Epithelial cell of esophagus (primary cell): ENCODE data around the gene ERC2.

Experiments
- DNase-seq: peaks from one replicate; pipeline ENCODE4 v3.0.0; 2010; ENCODE audit warnings: low read depth
- H3K4me3 ChIP-seq: 2 replicates; pipeline ENCODE4 v1.5.1; 2011; ENCODE audit warnings: mild to moderate bottlenecking, low read length, control low read depth
- TF ChIP-seq, protein P1 (sequence below): IDR thresholded peaks from 2 replicates; pipeline ENCODE4 v1.5.1; 2011; ENCODE audit warnings: low read depth, mild to moderate bottlenecking, low read length, control low read depth, inconsistent platforms; ENCODE audit not compliant: insufficient read depth; ENCODE audit errors: missing control alignments

ERC2 gene

DNA sequence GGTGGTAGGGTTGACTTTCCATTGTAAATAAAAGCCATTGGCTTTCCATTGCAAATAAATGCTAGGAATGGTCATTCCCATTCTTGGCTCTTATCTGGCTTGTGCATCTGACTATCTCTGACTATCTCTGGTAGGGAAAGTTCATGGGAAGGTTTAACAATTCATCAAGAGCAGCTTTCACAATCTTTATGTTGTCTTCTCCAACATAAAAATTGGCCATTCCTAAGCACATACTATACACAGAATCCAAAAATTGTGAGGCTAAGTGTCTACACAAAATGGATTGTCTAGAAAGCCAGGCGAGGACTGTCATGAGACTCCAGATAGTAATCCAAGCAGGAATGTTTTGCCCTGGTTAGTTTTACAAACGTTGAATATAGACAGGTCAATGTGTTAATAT lies 926.8 kb downstream of the ERC2 start:
- H3K4me3 ChIP-seq, result no peak overlapping the region
- no peak for DNase-seq
- TF ChIP-seq, protein P1, sequence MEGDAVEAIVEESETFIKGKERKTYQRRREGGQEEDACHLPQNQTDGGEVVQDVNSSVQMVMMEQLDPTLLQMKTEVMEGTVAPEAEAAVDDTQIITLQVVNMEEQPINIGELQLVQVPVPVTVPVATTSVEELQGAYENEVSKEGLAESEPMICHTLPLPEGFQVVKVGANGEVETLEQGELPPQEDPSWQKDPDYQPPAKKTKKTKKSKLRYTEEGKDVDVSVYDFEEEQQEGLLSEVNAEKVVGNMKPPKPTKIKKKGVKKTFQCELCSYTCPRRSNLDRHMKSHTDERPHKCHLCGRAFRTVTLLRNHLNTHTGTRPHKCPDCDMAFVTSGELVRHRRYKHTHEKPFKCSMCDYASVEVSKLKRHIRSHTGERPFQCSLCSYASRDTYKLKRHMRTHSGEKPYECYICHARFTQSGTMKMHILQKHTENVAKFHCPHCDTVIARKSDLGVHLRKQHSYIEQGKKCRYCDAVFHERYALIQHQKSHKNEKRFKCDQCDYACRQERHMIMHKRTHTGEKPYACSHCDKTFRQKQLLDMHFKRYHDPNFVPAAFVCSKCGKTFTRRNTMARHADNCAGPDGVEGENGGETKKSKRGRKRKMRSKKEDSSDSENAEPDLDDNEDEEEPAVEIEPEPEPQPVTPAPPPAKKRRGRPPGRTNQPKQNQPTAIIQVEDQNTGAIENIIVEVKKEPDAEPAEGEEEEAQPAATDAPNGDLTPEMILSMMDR, result no peak

DNA sequence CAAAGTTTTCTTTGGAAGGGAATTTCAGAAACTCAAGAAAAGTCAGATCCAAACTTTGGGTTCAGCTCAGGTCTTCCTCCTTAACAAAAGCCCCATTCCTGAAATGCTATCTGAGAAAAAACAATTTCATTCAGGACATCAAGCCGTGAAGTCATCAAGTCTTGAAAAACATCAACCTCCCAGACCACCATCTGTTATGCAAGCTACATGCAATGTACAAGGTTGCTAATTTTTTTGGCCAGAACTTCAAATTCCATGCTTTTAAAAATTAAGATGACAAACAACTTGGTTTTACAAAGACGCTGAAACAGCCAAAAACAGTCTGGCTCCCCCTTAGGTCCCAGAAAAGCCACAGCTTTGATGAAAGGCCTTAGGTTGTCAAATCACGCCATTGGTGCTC lies 927.3 kb downstream of the ERC2 start:
- TF ChIP-seq, protein P1, result no peak
- DNase-seq, result no peak
- H3K4me3 ChIP-seq, result no peak overlapping the region

DNA sequence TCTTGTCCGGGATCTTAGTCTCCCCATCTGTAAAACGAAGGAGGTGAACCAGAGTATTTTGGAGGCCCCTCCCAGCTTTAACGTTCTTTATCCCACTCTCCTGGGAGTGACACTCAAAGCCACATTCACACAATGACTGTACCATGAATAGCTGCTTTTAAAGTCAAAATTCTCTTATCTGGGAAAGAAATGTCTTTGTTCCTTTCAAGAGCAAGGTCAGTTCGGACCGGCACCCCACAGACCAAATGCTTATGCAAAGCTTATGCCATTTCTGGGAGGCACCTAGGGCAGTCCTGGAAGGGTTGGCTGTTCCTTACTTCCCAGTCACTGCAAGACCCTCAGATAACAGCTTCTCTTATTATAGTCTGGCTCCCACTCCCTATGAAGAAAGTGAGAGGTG lies 927.7 kb downstream of the ERC2 start:
- no peak overlapping the region for H3K4me3 ChIP-seq
- DNase-seq, result no peak
- TF ChIP-seq, protein P1, result no peak

DNA sequence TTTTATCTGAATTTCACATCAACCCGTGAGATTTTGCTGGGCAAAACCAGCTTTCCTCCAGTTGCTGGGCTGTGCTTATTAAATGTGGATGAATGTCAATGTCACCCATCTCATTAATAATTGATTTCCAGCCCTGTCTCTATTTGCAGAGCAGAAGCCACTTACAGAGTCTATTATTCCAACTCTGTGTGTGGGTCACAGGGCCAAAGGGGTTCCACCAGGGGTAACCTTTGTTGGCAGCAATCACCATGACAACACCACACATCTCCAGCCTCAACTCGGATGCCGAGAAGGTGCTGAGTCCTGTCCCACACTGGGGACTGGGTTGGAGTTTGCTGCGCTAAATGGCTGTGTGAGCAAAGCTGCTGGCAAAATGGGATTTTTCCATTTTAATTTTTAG lies 930.1 kb downstream of the ERC2 start:
- DNase-seq, result no peak
- H3K4me3 ChIP-seq, result no peak overlapping the region
- TF ChIP-seq, protein P1, result no peak

DNA sequence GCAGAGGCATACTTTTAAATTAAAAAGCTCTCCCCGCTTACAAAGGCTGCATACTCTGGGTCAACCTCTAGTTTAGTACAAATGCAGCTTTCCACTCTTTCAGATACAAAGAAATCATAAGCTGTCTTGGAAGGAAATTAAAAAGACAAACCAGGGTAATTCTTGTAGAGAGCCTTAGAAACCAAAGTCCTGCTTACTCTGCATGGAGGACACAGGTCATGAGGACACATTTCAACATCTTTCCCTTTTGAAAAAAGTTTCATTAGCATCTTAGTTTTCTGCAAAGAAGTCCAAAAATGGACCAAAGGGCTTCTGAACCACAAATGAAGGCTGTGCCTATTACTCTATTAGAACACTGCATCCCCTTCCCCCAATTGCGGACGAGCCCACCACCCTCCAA lies 930.7 kb downstream of the ERC2 start:
- TF ChIP-seq, protein P1, result no peak
- no peak for DNase-seq
- H3K4me3 ChIP-seq, result no peak overlapping the region

DNA sequence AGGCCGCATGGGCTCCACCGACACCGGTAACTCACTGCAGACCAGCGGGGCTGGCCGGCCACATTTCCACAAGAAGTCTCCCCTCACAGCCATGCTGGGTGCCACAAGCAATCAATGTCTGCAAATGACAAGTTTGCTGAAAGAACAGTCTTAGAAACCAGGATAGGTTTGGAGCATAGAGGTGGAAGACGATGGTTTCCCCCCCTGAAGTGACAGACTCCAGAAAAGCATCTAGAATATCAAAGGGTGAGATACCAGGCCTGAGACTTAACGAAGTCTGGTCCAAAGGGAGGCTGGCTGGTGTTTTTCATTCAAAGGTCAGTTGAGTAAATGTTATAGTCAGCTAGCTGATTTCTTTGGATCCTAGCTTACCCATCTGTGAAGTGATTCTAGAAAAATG lies 931.1 kb downstream of the ERC2 start:
- DNase-seq, result no peak
- H3K4me3 ChIP-seq, result no peak overlapping the region
- TF ChIP-seq, protein P1, result no peak

DNA sequence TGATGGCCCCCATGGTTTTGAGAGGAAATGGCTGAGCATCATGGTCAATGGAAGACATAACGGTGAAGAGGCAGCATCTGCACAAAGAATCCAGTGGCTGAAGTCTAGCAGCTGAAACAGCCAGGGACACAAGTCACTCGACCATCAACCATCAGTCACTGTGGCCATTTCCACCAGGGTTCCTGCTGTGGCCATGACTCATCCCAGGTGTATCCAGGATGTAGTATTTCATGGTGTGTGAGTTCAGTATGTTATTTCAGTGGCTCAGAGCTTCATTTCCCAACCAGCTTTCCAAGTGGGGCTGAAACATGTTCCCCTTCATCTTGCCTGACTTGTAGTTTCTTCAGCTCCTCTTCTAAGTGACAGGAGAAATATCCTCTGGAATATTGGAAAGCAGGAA lies 933.4 kb downstream of the ERC2 start:
- TF ChIP-seq, protein P1, result no peak
- H3K4me3 ChIP-seq, result no peak overlapping the region
- peak; percentile 53 for DNase-seq
